GM12891 (cell line): ENCODE results near the gene TXNDC5.

ENCODE experiments used
- DNase-seq: peaks from one replicate; pipeline ENCODE4 v3.0.0; 2011; ENCODE audit warnings: low spot score; ENCODE audit not compliant: insufficient read length
- FAIRE-seq: peaks from 2 replicates; lab custom pipeline; 2011; peaks lifted over from hg19 to GRCh38; lab: Jason Lieb, UNC
- PAX5 ChIP-seq: IDR thresholded peaks from 2 replicates; pipeline ENCODE4 v1.6.1; 2011; ENCODE audit warnings: low read length, moderate library complexity, mild to moderate bottlenecking; ENCODE audit not compliant: insufficient read depth, severe bottlenecking
- POLR2A ChIP-seq: IDR thresholded peaks from 2 replicates; pipeline ENCODE4 v1.6.1; 2011; ENCODE audit warnings: low read depth, low read length, control low read depth
- POLR2AphosphoS5 ChIP-seq: IDR thresholded peaks from 2 replicates; pipeline ENCODE4 v1.6.1; 2011; ENCODE audit warnings: low read depth, low read length, control low read depth
- POU2F2 ChIP-seq: IDR thresholded peaks from 2 replicates; pipeline ENCODE4 v1.6.1; 2011; ENCODE audit warnings: low read depth, mild to moderate bottlenecking, control low read depth, low read length, moderate library complexity
- SPI1 ChIP-seq: IDR thresholded peaks from 2 replicates; pipeline ENCODE4 v1.6.1; 2011; ENCODE audit warnings: low read depth, low read length, control low read depth
- TAF1 ChIP-seq: IDR thresholded peaks from 2 replicates; pipeline ENCODE4 v1.6.1; 2011; ENCODE audit warnings: low read depth, low read length, control low read depth

Gene TXNDC5

DNA sequence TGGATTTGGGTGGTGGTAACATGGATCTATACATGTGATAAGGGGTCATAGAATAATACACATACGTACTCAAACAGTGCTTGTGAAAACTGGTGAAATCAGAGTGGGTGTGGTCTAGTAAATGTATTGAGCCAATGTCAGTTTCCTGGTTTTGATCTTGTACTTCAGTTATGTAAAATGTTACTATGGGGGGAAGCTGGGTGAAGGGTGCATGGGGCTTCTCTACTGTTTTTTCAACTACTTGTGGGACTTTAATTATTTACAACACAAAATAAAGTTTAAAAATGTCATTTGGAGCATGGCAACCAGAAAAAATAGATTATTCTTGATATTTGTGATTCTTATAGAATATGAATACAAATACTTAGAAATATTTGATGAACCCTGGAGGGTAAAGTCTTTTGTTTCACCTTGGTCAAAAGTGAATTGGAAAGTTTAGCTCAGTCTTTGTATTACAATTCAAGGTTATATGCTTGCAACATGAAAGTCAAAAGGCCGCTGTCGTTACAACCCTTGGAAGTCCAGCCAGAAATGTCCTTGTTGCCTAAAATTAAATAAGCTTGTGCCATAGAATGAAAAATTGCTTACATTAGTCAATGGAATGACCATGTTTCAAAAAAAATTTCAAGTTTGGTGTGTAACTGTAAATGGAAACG lies 74.1 kb downstream of the TXNDC5 start:
- no peak for FAIRE-seq
- DNase-seq: no peak
- TF ChIP-seq SPI1 (no peak), TAF1 (no peak), POLR2AphosphoS5 (no peak)

DNA sequence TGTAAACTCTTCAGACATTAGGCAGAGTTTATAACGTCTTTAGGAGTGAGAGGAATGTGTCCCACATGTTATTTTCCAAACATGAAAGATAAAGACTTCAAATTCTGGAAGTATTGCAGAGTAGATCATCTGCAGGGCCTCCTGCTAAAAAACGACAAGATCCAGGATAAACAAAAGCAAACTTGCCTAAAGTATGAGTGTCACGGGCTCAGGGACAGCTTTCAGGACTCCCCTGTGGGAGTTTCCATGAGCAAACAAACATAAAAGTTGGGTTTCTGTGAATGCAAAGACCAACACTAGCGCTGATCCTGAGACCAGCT lies 76.9 kb downstream of the TXNDC5 start:
- FAIRE-seq (no peak), DNase-seq (no peak)
- TF ChIP-seq POLR2A: no peak
- TF ChIP-seq POLR2AphosphoS5: no peak
- no peak for TF ChIP-seq TAF1
- no peak for TF ChIP-seq SPI1
- TF ChIP-seq POU2F2: no peak
- no peak for TF ChIP-seq PAX5

- no peak for TF ChIP-seq SPI1
- TF ChIP-seq PAX5: no peak
- no peak for TF ChIP-seq POLR2AphosphoS5
- TF ChIP-seq POLR2A: no peak
- no peak for TF ChIP-seq TAF1
- no peak for TF ChIP-seq POU2F2
- no peak for DNase-seq
- no peak for FAIRE-seq
Observed at GRCh38 chr6:7832904-7833750, 77.5 kb downstream of the TXNDC5 start.
